Measurements from ENCODE around the gene BUD13. TPM values are rescaled to one million over a fixed set of nuclear protein-coding genes. Genes with fewer than 3 reads are reported as not detected.

BUD13 gene
- total RNA-seq, 1 donor from 2014 or later, result 34.3 TPM

DNA sequence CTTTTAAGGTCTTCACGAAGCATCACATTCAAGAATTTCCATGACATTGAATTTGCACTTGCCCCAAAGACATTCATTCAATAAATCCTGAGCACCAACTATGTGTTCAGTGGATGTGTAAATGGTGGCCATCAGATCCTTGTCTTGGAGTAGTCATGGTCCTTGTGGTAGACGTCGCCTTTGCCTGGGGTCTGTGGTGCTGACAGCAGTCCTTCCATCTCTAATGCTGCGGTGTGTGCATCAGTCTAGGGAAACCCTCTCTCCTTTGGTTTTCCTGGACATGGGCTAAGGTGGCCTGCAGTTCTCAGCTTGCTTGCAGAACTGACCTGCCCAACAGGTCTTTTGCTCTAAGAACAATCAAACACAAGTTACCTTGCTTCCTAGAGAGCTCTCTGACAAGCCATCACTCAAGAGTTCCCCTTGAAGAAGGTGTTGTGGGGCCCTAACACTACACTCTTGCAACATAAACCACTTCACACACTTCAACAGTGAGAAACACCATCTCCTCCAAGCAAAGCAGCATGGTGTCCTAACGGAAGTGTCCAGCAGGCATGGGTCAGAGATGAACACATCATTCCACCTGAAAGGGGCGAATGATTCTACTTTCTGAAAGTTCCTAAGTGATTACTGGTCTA, 72.1 kb downstream of the BUD13 start:
- Mint-ChIP-seq H3K4me3 (ENCODE audit: low read depth) (no peak overlapping the region), H3K9me3 (no peaks in the 10 kb centered on the region), H3K27ac (no peak overlapping the region), H3K36me3 (ENCODE audit: low read depth) (no peaks in the 10 kb centered on the region), H3K4me1 (ENCODE audit: low read depth) (no peaks in the 10 kb centered on the region), H3K27me3 (ENCODE audit: low read depth) (peaks cover 4% of the 10 kb centered on the region)
- no peak for DNase-seq (ENCODE audit: low spot score)
- intact Hi-C loops (cut with micrococcal nuclease), result no loop called here

Other genes with a start within 250 kb of the BUD13 start
- 84.1 and 84.7 TPM in 2 replicates for gene ZPR1, start 15.0 kb upstream of the BUD13 start, total RNA-seq
- gene APOA5, start 18.9 kb upstream of the BUD13 start, total RNA-seq, result not detected in 2 replicates
- not detected in 2 replicates for gene APOA4, start 50.3 kb upstream of the BUD13 start, total RNA-seq
- not detected in 2 replicates for gene APOC3, start 56.9 kb upstream of the BUD13 start, total RNA-seq
- not detected in 2 replicates for gene APOA1, start 64.6 kb upstream of the BUD13 start, total RNA-seq